ENCODE measurements around the gene KIR3DL2. TPM values are rescaled to one million over a fixed set of nuclear protein-coding genes. Genes with fewer than 3 reads are reported as not detected.

KIR3DL2 gene
- total RNA-seq, 1 donor from 2014 or later = not detected

GRCh38 chr19:54882758-54883157 lies 32.5 kb downstream of the KIR3DL2 start:
- DNase-seq (ENCODE audit: low read depth) = no peak
- Mint-ChIP-seq H3K4me3 (ENCODE audit: unreplicated experiment) (no peak overlapping the region), H3K36me3 (ENCODE audit: low read depth, unreplicated experiment) (no peaks in the 10 kb centered on the region), H3K9me3 (ENCODE audit: unreplicated experiment) (peaks cover 2% of the 10 kb centered on the region), H3K4me1 (ENCODE audit: low read depth, unreplicated experiment) (no peaks in the 10 kb centered on the region), H3K27ac (ENCODE audit: unreplicated experiment) (no peak overlapping the region), H3K27me3 (ENCODE audit: low read depth, unreplicated experiment) (peaks cover 10% of the 10 kb centered on the region)
- Histone ChIP-seq H3K4me3 (ENCODE audit: insufficient read depth, low read depth, low read length) (no peak overlapping the region), H3K79me2 (ENCODE audit: insufficient read depth, low read length) (no peaks in the 10 kb centered on the region), H3K27ac (ENCODE audit: low read depth, low read length) (no peak overlapping the region), H3K9me3 (ENCODE audit: insufficient read depth, low read depth, low read length) (no peaks in the 10 kb centered on the region), H4K20me1 (ENCODE audit: insufficient read depth, low read length) (no peaks in the 10 kb centered on the region), H3K9ac (ENCODE audit: low read length) (no peak overlapping the region), H3K4me1 (ENCODE audit: insufficient read depth, low read length) (no peaks in the 10 kb centered on the region), H3K36me3 (ENCODE audit: insufficient read depth, low read length) (no peaks in the 10 kb centered on the region), H3K27me3 (ENCODE audit: insufficient read depth, low read length) (no peaks in the 10 kb centered on the region), H3K4me2 (ENCODE audit: low read length) (no peak overlapping the region), H2AFZ (ENCODE audit: low read depth, low read length) (no peak overlapping the region)
- no peak for TF ChIP-seq EZH2 (IDR thresholded peaks at IDR 0.05; ENCODE audit: insufficient read depth, low read length)
- TF ChIP-seq, protein P1, sequence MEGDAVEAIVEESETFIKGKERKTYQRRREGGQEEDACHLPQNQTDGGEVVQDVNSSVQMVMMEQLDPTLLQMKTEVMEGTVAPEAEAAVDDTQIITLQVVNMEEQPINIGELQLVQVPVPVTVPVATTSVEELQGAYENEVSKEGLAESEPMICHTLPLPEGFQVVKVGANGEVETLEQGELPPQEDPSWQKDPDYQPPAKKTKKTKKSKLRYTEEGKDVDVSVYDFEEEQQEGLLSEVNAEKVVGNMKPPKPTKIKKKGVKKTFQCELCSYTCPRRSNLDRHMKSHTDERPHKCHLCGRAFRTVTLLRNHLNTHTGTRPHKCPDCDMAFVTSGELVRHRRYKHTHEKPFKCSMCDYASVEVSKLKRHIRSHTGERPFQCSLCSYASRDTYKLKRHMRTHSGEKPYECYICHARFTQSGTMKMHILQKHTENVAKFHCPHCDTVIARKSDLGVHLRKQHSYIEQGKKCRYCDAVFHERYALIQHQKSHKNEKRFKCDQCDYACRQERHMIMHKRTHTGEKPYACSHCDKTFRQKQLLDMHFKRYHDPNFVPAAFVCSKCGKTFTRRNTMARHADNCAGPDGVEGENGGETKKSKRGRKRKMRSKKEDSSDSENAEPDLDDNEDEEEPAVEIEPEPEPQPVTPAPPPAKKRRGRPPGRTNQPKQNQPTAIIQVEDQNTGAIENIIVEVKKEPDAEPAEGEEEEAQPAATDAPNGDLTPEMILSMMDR (IDR thresholded peaks at IDR 0.05; ENCODE audit: insufficient read depth, low read depth, low read length) = no peak
- FAIRE-seq = no peak

DNA sequence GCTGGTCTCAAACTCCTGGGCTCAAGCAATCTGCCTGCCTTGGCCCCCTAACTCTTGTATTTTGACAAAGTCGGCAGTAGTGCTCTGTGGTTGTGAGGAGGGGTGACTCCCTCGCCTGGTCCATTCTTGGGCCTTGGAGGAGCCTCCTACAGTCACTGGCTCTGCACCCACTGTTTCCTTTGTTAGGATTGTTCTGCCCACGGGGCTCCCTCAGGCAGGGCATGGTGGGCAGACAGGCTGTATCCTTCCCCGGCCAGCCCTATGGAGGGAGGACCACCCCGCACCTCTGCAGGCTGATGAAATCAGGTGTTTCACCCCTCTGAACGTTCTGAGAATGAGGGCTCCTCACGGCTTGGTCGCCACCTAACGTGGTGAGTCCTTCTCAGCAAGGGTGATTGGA lies 33.0 kb downstream of the KIR3DL2 start:
- Mint-ChIP-seq H3K27ac (ENCODE audit: unreplicated experiment) (no peak overlapping the region), H3K4me1 (ENCODE audit: low read depth, unreplicated experiment) (no peaks in the 10 kb centered on the region), H3K9me3 (ENCODE audit: unreplicated experiment) (peaks cover 2% of the 10 kb centered on the region), H3K27me3 (ENCODE audit: low read depth, unreplicated experiment) (peaks cover 10% of the 10 kb centered on the region), H3K4me3 (ENCODE audit: unreplicated experiment) (no peak overlapping the region), H3K36me3 (ENCODE audit: low read depth, unreplicated experiment) (no peaks in the 10 kb centered on the region)
- Histone ChIP-seq H4K20me1 (ENCODE audit: insufficient read depth, low read length) (no peaks in the 10 kb centered on the region), H3K9ac (ENCODE audit: low read length) (no peak overlapping the region), H3K27me3 (ENCODE audit: insufficient read depth, low read length) (no peaks in the 10 kb centered on the region), H2AFZ (ENCODE audit: low read depth, low read length) (no peak overlapping the region), H3K79me2 (ENCODE audit: insufficient read depth, low read length) (no peaks in the 10 kb centered on the region), H3K4me1 (ENCODE audit: insufficient read depth, low read length) (no peaks in the 10 kb centered on the region), H3K36me3 (ENCODE audit: insufficient read depth, low read length) (no peaks in the 10 kb centered on the region), H3K27ac (ENCODE audit: low read depth, low read length) (no peak overlapping the region), H3K4me3 (ENCODE audit: insufficient read depth, low read depth, low read length) (no peak overlapping the region), H3K9me3 (ENCODE audit: insufficient read depth, low read depth, low read length) (no peaks in the 10 kb centered on the region), H3K4me2 (ENCODE audit: low read length) (no peak overlapping the region)
- FAIRE-seq = no peak
- no peak for TF ChIP-seq EZH2 (IDR thresholded peaks at IDR 0.05; ENCODE audit: insufficient read depth, low read length)
- TF ChIP-seq, protein P1 (IDR thresholded peaks at IDR 0.05; ENCODE audit: insufficient read depth, low read depth, low read length) = no peak
- no peak for DNase-seq (ENCODE audit: low read depth)

- no peaks in the 10 kb centered on the region for H3K4me1 Mint-ChIP-seq (ENCODE audit: low read depth, unreplicated experiment)
- no peaks in the 10 kb centered on the region for H3K4me1 ChIP-seq (ENCODE audit: insufficient read depth, low read length)
- H3K4me2 ChIP-seq (ENCODE audit: low read length) = no peak overlapping the region
- no peaks in the 10 kb centered on the region for H3K36me3 Mint-ChIP-seq (ENCODE audit: low read depth, unreplicated experiment)
- no peak overlapping the region for H3K27ac ChIP-seq (ENCODE audit: low read depth, low read length)
- H3K4me3 ChIP-seq (ENCODE audit: insufficient read depth, low read depth, low read length) = no peak overlapping the region
- no peak overlapping the region for H3K27ac Mint-ChIP-seq (ENCODE audit: unreplicated experiment)
- H2AFZ ChIP-seq (ENCODE audit: low read depth, low read length) = no peak overlapping the region
- no peaks in the 10 kb centered on the region for H3K36me3 ChIP-seq (ENCODE audit: insufficient read depth, low read length)
- TF ChIP-seq, protein P1 (IDR thresholded peaks at IDR 0.05; ENCODE audit: insufficient read depth, low read depth, low read length) = no peak
- TF ChIP-seq EZH2 (IDR thresholded peaks at IDR 0.05; ENCODE audit: insufficient read depth, low read length) = no peak
- peaks cover 4% of the 10 kb centered on the region for H3K9me3 Mint-ChIP-seq (ENCODE audit: unreplicated experiment)
- no peak overlapping the region for H3K9ac ChIP-seq (ENCODE audit: low read length)
- peaks cover 2% of the 10 kb centered on the region for H3K27me3 Mint-ChIP-seq (ENCODE audit: low read depth, unreplicated experiment)
- no peaks in the 10 kb centered on the region for H3K9me3 ChIP-seq (ENCODE audit: insufficient read depth, low read depth, low read length)
- H3K4me3 Mint-ChIP-seq (ENCODE audit: unreplicated experiment) = no peak overlapping the region
- H3K79me2 ChIP-seq (ENCODE audit: insufficient read depth, low read length) = no peaks in the 10 kb centered on the region
- no peak for DNase-seq (ENCODE audit: low read depth)
- no peak for FAIRE-seq
- H3K27me3 ChIP-seq (ENCODE audit: insufficient read depth, low read length) = no peaks in the 10 kb centered on the region
- H4K20me1 ChIP-seq (ENCODE audit: insufficient read depth, low read length) = no peaks in the 10 kb centered on the region
Measured at GRCh38 chr19:54888239-54888638, 38.0 kb downstream of the KIR3DL2 start.
